Right lobe of liver (tissue), 6 donors: ENCODE measurements around the gene POU2F1. TPM values are rescaled to one million over a fixed set of nuclear protein-coding genes. Genes with fewer than 3 reads are reported as not detected.

Experiments
- ATAC-seq, 4 donors: fragments of 200-7000 bp; cut with Tn5 transposase; one replicate each; pipeline ENCODE4 v1.9.1; 2020; ENCODE audit warnings: mild to moderate bottlenecking in 4 of 4, moderate library complexity in 4 of 4
- DNase-seq, 3 donors: peaks; one replicate each; pipeline ENCODE4 v3.0.0-alpha.2; 2020
- H3K27ac ChIP-seq, 3 donors: fragments of 200-600 bp; one replicate each; pipeline ENCODE4 v1.8.0; 2022
- H3K27me3 ChIP-seq, 2 donors: fragments of 200-600 bp; one replicate each; pipeline ENCODE4 v1.8.0; 2022
- H3K36me3 ChIP-seq, 4 donors: fragments of 200-600 bp; sonication (generic) in 1 of 4; one replicate each; pipeline versions ENCODE4 v1.5.1 to v1.8.0; 2017 to 2022; ENCODE audit warnings: control low read depth in 1 of 4
- H3K4me1 ChIP-seq, 4 donors: fragments of 200-600 bp; sonication (generic) in 1 of 4; one replicate each; pipeline versions ENCODE4 v1.5.1 to v1.8.0; 2017 to 2022; ENCODE audit warnings: control low read depth in 1 of 4
- H3K4me3 ChIP-seq, 3 donors: fragments of 200-600 bp; one replicate each; pipeline ENCODE4 v1.8.0; 2022
- H3K9me3 ChIP-seq, 4 donors: fragments of 200-600 bp; sonication (generic) in 1 of 4; one replicate each; pipeline versions ENCODE4 v1.5.1 to v1.8.0; 2017 to 2022; ENCODE audit warnings: control low read depth in 1 of 4
- POLR2A ChIP-seq: fragments of 450-650 bp; IDR thresholded peaks from one replicate; pipeline ENCODE4 v1.6.1; 2017; ENCODE audit warnings: antibody characterized with exemption, mild to moderate bottlenecking
- WGBS: methylation state at CpG from one replicate; pipeline ENCODE4 v1.1.6; 2018; ENCODE audit warnings: low coverage, low lambda C conversion rate; ENCODE audit not compliant: insufficient coverage; ENCODE audit errors: missing lambda C conversion rate; 5-methylcytosine and 5-hydroxymethylcytosine counted together
- intact Hi-C, 2 donors: fragments of 100-400 bp; cut with DNase I; formaldehyde crosslinking; loops; one replicate each; pipeline versions ENCODE4 v1.11.2 to v1.14.1; 2022
- total RNA-seq, 6 experiments: library from RNA; depleted of rRNA in 2 of 6; stranded (reverse); fragments of >200 nt in 2 of 6; fragmentation: NEBNext Ultra II Directional in 3 of 6; extraction: Animal tissue kit (Norgen Biotek cat#: 25700) in 3 of 6; gene quantifications; one replicate each; pipeline versions ENCODE4 v1.1.0 to v1.2.4, GENCODE V29; 2016 to 2023
- TF ChIP-seq, protein P1 (sequence below), 4 donors: fragments of 200-600 bp in 3 of 4; fragments of 450-650 bp in 1 of 4; IDR thresholded peaks; one replicate each; pipeline versions ENCODE4 v1.5.1 to v1.8.0; 2016 to 2022; ENCODE audit warnings: antibody characterized with exemption in 4 of 4, mild to moderate bottlenecking in 2 of 4
- donor health status: DM: no; HTN: yes; CAD: no.
- donor health status: DM: no; HTN: no; CAD: no.
- donor health status: DM: no; HTN: no; CAD: no.
- donor health status: DM: no; HTN: yes; CAD: no.
- donor health status: DM: no; HTN: yes; CAD: no.

POU2F1 gene
- total RNA-seq, 6 experiments from 2014 or later: 4.8 to 10.3 (median 6.2) TPM

DNA sequence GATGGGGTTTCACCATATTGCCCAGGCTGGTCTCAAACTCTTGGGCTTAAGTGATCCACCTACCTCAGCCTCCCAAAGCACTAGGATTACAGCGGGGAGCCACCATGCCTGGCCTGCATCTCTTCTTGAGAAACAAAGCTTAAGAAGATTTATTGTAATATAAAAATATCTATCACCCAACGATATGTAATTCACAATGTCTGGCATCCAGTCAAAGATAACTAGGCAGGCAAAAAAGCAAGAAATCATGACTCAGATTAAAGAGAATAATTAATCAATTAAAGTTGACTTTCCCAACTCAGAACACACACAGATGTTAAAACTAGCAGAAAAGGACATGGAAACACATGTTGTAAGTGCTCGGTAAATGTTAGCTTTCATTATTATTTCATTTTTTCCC is 26.5 kb upstream of the POU2F1 start:
- 87% methylated on average over 3 of the region's 3 CpGs for WGBS
- no peak for ATAC-seq
- no peaks in the 10 kb centered on the region for H3K4me1 ChIP-seq

DNA sequence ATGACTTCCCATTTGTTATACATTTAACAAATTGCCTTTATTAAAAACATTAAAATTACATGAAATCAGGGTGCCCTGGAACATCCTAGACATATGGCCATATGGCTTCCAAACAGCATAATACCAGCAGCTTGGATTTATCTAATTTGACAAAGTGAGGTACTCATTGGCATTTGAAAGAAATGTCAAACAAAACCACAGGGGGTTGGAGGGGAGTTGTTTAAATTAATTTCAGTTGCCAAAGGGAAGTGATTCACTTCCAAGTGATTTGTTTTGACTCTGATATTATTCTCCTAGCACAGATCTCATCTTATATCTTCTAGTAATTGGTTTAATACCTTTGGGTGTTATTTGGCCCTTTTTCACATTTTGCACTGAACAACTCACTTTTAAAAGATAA is 24.5 kb upstream of the POU2F1 start:
- Histone ChIP-seq H3K27ac (no peak overlapping the region), H3K4me3 (no peak overlapping the region), H3K27me3 (no peaks in the 10 kb centered on the region), H3K9me3 (no peaks in the 10 kb centered on the region), H3K36me3 (no peaks in the 10 kb centered on the region), H3K4me1 (no peaks in the 10 kb centered on the region)
- intact Hi-C loops: no loop called here
- no peak for DNase-seq
- TF ChIP-seq, protein P1, sequence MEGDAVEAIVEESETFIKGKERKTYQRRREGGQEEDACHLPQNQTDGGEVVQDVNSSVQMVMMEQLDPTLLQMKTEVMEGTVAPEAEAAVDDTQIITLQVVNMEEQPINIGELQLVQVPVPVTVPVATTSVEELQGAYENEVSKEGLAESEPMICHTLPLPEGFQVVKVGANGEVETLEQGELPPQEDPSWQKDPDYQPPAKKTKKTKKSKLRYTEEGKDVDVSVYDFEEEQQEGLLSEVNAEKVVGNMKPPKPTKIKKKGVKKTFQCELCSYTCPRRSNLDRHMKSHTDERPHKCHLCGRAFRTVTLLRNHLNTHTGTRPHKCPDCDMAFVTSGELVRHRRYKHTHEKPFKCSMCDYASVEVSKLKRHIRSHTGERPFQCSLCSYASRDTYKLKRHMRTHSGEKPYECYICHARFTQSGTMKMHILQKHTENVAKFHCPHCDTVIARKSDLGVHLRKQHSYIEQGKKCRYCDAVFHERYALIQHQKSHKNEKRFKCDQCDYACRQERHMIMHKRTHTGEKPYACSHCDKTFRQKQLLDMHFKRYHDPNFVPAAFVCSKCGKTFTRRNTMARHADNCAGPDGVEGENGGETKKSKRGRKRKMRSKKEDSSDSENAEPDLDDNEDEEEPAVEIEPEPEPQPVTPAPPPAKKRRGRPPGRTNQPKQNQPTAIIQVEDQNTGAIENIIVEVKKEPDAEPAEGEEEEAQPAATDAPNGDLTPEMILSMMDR (IDR thresholded peaks at IDR 0.05): no peak
- no peak for TF ChIP-seq POLR2A
- no peak for ATAC-seq

More for the DNA sequence above, 26.5 kb upstream of the POU2F1 start:
- Histone ChIP-seq H3K4me3 (no peak overlapping the region), H3K27me3 (no peaks in the 10 kb centered on the region), H3K9me3 (no peaks in the 10 kb centered on the region), H3K36me3 (no peaks in the 10 kb centered on the region), H3K27ac (no peak overlapping the region)
- no peak for DNase-seq
- intact Hi-C loops: no loop called here
- no peak for TF ChIP-seq POLR2A
- TF ChIP-seq, protein P1 (IDR thresholded peaks at IDR 0.05): no peak

- TF ChIP-seq, protein P1 (IDR thresholded peaks at IDR 0.05): no peak
- TF ChIP-seq POLR2A: no peak
- Histone ChIP-seq H3K27ac (no peak overlapping the region), H3K9me3 (no peaks in the 10 kb centered on the region), H3K4me3 (no peak overlapping the region), H3K27me3 (no peaks in the 10 kb centered on the region), H3K36me3 (no peaks in the 10 kb centered on the region), H3K4me1 (no peaks in the 10 kb centered on the region)
- DNase-seq (no peak), ATAC-seq (no peak)
- 0% methylated on average over 1 of the region's 1 CpG for WGBS
- intact Hi-C loops: no loop called here
These were observed 23.4 kb upstream of the POU2F1 start for GRCh38 chr1:167197236-167197635.

DNA sequence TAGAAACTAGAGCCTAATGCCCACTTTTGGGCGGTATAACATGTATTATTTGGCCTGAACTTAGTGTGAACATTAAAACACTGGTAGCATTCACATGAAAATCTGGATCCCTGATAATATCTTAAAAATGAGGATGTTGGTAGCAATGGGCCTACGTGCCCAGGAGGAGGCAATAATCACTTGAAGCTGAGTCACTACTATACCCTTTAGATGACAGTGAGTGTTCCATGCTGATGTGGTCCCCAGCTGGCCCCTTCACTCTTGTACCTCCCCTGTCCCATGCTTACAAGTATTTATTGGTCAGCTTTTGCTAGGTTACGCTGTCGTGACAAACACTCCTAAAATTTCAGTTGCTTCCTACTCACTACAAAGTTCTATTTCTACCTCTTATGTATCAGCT is 23.0 kb upstream of the POU2F1 start:
- DNase-seq: no peak
- ATAC-seq: no peak
- no peak for TF ChIP-seq POLR2A
- TF ChIP-seq, protein P1 (IDR thresholded peaks at IDR 0.05): no peak
- no peak overlapping the region for H3K4me3 ChIP-seq
- no peak overlapping the region for H3K27ac ChIP-seq
- H3K4me1 ChIP-seq: no peaks in the 10 kb centered on the region
- 65% methylated on average over 4 of the region's 4 CpGs for WGBS
- H3K9me3 ChIP-seq: no peaks in the 10 kb centered on the region
- no peaks in the 10 kb centered on the region for H3K27me3 ChIP-seq
- H3K36me3 ChIP-seq: no peaks in the 10 kb centered on the region
- intact Hi-C loops: no loop called here

GRCh38 chr1:167198518-167199133 is 22.1 kb upstream of the POU2F1 start:
- H3K36me3 ChIP-seq: no peaks in the 10 kb centered on the region
- H3K4me3 ChIP-seq: no peak overlapping the region
- WGBS: 78% methylated on average over 4 of the region's 5 CpGs
- ATAC-seq: no peak
- H3K27me3 ChIP-seq: no peaks in the 10 kb centered on the region
- no peak for TF ChIP-seq POLR2A
- TF ChIP-seq, protein P1 (IDR thresholded peaks at IDR 0.05): no peak
- intact Hi-C loops: no loop called here
- H3K27ac ChIP-seq: no peak overlapping the region
- no peaks in the 10 kb centered on the region for H3K4me1 ChIP-seq
- H3K9me3 ChIP-seq: no peaks in the 10 kb centered on the region
- DNase-seq: no peak
